ENCODE measurements around the gene RBM39. TPM values are rescaled to one million over a fixed set of nuclear protein-coding genes. Genes with fewer than 3 reads are reported as not detected.

RBM39 gene
- total and polyA plus RNA-seq, 9 of the 15 experiments (the other 6 are each of a cell fraction or from before 2014, with no cell fraction given): 143 to 319 (median 228) TPM

DNA sequence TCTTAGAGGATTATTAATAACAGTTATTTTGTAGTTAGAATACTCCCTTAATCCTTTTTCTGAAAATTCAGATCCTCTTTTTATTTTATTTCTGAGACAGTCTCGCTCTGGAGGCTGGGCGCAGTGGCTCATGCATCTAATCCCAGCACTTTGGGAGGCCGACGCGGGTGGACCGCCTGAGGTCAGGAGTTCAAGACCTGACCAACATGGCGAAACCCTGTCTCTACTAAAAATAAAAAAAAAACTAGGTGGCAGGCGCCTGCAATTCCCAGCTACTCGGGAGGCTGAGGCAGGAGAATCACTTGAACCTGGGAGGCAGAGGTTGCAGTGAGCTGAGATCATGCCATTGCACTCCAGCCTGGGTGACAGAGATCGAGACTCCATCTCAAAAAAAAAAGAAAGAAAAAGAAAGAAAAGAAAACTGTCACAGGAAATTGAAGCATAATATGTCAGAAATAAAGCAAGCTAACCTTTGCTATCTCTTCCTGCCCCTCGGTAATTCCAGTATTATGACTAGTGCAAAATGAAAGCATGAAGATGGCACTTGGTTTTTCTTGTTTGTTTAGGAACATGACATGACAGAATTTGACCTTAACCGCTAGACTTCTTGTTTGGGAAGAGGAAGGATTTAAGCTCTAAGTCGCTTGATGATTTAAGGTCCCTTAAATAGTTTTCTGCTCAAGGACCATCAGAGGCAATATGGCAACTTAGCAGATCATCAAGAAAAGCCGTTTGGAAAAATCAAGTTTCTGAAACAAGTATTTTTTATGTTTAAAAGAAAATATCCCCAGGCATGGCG, 1.8 kb upstream of the RBM39 start (continued):
- TF ChIP-seq, protein P1, sequence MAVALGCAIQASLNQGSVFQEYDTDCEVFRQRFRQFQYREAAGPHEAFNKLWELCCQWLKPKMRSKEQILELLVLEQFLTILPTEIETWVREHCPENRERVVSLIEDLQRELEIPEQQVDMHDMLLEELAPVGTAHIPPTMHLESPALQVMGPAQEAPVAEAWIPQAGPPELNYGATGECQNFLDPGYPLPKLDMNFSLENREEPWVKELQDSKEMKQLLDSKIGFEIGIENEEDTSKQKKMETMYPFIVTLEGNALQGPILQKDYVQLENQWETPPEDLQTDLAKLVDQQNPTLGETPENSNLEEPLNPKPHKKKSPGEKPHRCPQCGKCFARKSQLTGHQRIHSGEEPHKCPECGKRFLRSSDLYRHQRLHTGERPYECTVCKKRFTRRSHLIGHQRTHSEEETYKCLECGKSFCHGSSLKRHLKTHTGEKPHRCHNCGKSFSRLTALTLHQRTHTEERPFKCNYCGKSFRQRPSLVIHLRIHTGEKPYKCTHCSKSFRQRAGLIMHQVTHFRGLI (CRISPR knock-in tag; IDR thresholded peaks at IDR 0.05): no peak
- TF ChIP-seq, protein P2, sequence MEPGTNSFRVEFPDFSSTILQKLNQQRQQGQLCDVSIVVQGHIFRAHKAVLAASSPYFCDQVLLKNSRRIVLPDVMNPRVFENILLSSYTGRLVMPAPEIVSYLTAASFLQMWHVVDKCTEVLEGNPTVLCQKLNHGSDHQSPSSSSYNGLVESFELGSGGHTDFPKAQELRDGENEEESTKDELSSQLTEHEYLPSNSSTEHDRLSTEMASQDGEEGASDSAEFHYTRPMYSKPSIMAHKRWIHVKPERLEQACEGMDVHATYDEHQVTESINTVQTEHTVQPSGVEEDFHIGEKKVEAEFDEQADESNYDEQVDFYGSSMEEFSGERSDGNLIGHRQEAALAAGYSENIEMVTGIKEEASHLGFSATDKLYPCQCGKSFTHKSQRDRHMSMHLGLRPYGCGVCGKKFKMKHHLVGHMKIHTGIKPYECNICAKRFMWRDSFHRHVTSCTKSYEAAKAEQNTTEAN (CRISPR knock-in tag; IDR thresholded peaks at IDR 0.05): no peak
- TF ChIP-seq ZNF232 (CRISPR knock-in tag; IDR thresholded peaks at IDR 0.05) (no peak), ZNF121 (CRISPR knock-in tag; conservative IDR thresholded peaks at IDR 0.05) (no peak), ZNF79 (CRISPR knock-in tag; IDR thresholded peaks at IDR 0.05; ENCODE audit: low read depth) (no peak), CBFB (CRISPR knock-in tag; IDR thresholded peaks at IDR 0.05) (no peak), MYNN (IDR thresholded peaks at IDR 0.05) (no peak), MYNN (CRISPR knock-in tag; IDR thresholded peaks at IDR 0.05) (no peak), RBBP5 (IDR thresholded peaks at IDR 0.05; ENCODE audit: borderline replicate concordance, insufficient read depth, low read length, poor library complexity, severe bottlenecking) (no peak), CAMTA2 (CRISPR knock-in tag; conservative IDR thresholded peaks at IDR 0.05) (no peak), ZNF507 (tag; conservative IDR thresholded peaks at IDR 0.05) (no peak), PTRF (tag; IDR thresholded peaks at IDR 0.05) (peak; percentile 7; the same call in 1 of the 2 replicates), PYGO2 (tag; IDR thresholded peaks at IDR 0.05) (no peak), THAP7 (CRISPR knock-in tag; IDR thresholded peaks at IDR 0.05) (no peak), ZNF583 (CRISPR knock-in tag; IDR thresholded peaks at IDR 0.05) (no peak), TEAD2 (tag; IDR thresholded peaks at IDR 0.05) (no peak), TAF15 (IDR thresholded peaks at IDR 0.05; ENCODE audit: low read depth, low read length) (no peak)
- TF ChIP-seq, protein P3, sequence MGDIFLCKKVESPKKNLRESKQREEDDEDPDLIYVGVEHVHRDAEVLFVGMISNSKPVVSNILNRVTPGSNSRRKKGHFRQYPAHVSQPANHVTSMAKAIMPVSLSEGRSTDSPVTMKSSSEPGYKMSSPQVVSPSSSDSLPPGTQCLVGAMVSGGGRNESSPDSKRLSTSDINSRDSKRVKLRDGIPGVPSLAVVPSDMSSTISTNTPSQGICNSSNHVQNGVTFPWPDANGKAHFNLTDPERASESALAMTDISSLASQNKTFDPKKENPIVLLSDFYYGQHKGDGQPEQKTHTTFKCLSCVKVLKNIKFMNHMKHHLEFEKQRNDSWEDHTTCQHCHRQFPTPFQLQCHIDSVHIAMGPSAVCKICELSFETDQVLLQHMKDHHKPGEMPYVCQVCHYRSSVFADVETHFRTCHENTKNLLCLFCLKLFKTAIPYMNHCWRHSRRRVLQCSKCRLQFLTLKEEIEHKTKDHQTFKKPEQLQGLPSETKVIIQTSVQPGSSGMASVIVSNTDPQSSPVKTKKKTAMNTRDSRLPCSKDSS (IDR thresholded peaks at IDR 0.05; ENCODE audit: low read depth, partially characterized antibody): no peak
- TF ChIP-seq, protein P4, sequence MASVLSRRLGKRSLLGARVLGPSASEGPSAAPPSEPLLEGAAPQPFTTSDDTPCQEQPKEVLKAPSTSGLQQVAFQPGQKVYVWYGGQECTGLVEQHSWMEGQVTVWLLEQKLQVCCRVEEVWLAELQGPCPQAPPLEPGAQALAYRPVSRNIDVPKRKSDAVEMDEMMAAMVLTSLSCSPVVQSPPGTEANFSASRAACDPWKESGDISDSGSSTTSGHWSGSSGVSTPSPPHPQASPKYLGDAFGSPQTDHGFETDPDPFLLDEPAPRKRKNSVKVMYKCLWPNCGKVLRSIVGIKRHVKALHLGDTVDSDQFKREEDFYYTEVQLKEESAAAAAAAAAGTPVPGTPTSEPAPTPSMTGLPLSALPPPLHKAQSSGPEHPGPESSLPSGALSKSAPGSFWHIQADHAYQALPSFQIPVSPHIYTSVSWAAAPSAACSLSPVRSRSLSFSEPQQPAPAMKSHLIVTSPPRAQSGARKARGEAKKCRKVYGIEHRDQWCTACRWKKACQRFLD (CRISPR knock-in tag; IDR thresholded peaks at IDR 0.05): peak; percentile 82
- TF ChIP-seq, protein P5, sequence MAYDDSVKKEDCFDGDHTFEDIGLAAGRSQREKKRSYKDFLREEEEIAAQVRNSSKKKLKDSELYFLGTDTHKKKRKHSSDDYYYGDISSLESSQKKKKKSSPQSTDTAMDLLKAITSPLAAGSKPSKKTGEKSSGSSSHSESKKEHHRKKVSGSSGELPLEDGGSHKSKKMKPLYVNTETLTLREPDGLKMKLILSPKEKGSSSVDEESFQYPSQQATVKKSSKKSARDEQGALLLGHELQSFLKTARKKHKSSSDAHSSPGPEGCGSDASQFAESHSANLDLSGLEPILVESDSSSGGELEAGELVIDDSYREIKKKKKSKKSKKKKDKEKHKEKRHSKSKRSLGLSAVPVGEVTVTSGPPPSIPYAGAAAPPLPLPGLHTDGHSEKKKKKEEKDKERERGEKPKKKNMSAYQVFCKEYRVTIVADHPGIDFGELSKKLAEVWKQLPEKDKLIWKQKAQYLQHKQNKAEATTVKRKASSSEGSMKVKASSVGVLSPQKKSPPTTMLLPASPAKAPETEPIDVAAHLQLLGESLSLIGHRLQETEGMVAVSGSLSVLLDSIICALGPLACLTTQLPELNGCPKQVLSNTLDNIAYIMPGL (CRISPR knock-in tag; IDR thresholded peaks at IDR 0.05): no peak
